SW480 (cell line): ENCODE measurements around the gene COL15A1.

ENCODE experiments used
- DNase-seq: peaks from one replicate; pipeline ENCODE4 v3.0.0-alpha.2; 2016; ENCODE audit warnings: low spot score

Gene COL15A1

GRCh38 chr9:99015448-99015847 lies 71.7 kb downstream of the COL15A1 start:
- no peak for DNase-seq

GRCh38 chr9:99015890-99016289 lies 72.2 kb downstream of the COL15A1 start:
- no peak for DNase-seq

DNA sequence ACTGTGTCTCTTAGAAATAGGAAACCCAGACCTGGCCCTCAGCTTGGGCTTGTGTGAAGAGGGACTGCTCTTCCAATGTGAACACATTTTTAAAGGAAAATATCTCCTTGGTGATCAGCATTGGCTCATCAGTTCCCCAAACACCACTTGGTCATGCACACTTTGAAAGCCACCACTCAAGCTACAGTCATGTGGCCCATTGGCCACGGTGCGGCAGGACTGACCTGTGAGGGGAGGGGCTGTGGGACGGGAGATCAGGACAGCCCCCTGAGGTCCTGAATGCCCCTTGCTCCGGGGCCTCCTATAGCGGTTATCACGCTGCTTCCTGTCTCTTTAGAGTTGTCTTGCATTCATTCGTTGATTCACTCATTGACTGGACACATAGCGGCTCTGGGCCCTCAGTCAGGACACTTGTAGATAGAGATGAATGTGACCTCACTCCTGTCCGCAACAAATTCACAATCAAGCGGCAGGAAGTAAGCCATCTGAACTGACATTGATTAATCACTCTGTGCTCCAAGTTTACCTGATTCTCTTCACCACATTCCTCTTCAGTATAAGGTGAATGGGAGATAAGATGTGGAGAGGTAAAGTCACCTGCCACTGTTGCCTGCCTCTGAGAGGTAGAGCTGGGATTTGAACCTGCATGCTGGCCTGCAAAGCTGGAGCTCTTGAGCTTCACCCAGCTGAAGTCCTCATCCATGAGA lies 73.1 kb downstream of the COL15A1 start:
- DNase-seq, result no peak

GRCh38 chr9:99018653-99019052 lies 74.9 kb downstream of the COL15A1 start:
- no peak for DNase-seq

- no peak for DNase-seq
Measured at GRCh38 chr9:99019510-99020331, 76.0 kb downstream of the COL15A1 start.

GRCh38 chr9:99020786-99021436 lies 77.2 kb downstream of the COL15A1 start:
- DNase-seq, result no peak

DNA sequence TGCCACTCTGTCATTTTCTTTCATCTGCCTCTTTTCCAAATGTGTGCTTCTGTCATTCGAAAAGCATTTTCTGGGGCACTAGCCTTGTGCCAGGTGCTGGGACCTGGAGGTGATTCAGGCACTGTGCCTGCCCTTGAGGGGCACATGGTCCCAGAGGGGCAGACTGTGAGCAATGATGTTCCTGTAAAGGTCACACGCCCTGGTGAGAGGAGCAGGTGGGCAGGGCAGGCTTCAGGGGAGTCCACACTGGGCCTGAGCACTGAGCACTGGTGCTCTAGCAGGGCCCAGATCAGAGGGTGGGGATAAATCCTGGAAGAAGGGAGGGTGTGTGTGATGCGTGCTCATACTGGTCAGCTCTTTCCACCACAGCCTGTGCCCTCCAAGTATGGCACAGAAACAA lies 77.8 kb downstream of the COL15A1 start:
- DNase-seq, result no peak

DNA sequence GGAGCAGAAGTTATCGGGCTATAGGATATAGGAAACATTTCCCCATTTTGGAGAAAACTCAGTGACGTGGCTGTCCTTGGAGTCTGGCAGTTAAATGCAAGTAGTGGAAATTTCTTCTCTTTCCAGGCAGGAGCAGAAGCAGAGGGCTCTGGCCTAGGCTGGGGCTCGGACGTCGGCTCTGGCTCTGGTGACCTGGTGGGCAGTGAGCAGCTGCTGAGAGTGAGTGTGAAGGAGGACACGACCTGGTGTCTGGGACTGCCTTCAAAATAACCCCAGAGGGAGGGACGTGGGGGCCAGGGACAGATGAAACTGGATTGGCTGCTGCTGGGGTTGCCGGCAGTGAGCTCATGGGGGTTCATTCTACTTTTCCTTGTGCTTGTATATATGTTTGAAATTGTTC lies 79.5 kb downstream of the COL15A1 start:
- no peak for DNase-seq

DNA sequence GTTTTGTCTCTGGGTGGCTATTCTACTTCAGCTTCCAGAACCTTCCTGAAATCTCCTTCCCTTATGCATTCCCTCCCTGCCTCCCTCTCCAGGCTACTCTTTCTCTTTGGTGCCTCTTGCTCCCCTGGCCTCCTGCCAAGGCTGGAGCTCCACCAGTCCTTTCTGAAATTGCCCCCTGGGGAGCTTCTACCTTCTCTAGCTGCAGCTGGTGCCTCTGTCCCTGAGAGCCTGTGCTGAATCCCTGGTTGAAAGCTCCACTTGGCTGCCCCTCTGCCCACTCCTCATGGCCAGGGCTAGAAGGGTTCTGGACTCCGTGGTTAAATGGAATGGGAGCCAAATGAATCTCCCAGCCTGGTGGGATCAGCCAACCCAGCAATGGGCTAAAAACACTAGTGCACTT lies 80.1 kb downstream of the COL15A1 start:
- no peak for DNase-seq

- no peak for DNase-seq
Measured at GRCh38 chr9:99024959-99025358, 81.3 kb downstream of the COL15A1 start.

GRCh38 chr9:99025616-99026270 lies 82.0 kb downstream of the COL15A1 start:
- DNase-seq, result no peak

DNA sequence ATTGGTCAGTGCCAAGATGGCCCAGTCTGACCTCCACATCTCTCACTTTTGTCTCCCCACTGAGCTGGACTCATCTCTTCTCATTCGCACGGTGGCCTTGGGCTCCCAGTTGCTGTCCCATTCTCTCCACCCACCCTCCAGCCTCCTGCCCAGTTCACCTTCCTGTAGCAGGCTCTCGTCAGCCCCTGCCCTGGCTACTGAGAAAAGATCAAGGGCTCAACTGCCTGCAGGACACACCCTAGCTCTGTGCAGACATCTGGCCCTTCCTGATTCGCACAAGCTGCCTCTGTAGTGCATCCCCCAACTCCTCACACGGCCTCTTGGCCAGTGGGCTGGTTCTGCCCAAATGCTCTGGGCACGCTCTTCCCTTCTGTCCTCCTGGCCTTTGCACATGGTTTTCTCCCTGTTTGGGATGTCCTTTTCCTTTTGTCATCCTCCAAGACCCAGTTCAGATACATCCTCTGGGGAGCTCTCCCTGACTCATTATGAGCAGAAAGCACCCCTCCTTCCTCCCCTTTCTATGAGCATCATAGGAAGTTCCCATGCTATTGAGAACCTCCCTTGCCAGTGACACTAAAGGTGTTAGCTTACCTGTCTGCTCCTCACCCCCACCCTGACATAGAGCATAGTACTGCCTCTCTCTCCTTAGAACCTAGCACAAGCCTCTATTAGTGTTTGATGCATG lies 82.7 kb downstream of the COL15A1 start:
- no peak for DNase-seq

GRCh38 chr9:99026956-99027298 lies 83.2 kb downstream of the COL15A1 start:
- no peak for DNase-seq

GRCh38 chr9:99027443-99027842 lies 83.7 kb downstream of the COL15A1 start:
- DNase-seq, result no peak

DNA sequence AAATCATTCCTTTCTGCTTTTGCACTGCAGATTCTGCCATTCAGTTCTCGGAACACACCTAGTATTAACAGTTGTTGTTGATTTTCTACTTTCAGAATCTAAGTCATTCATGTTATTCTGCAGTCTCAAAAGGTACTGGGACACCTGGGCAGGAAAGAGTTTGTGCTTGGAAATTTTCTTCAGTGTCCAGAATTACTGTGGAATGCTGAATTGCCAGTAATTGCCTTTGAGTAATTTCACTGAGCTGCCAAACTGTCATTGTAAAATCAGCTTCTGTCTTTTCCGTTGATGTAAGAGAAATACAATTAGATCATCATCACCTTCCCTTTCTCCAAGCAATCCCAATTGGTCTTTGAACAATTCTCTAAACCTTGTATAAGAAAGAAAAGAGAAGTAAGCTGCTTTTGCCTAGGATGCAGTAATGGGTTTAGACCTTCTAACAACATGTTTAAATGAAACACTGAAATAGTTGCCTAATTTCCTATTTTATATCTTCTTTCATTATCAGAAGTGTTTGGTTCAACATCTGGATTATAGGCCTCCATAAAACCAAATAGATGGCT lies 85.5 kb downstream of the COL15A1 start:
- no peak for DNase-seq

- DNase-seq, result no peak
Measured at GRCh38 chr9:99030092-99030511, 86.4 kb downstream of the COL15A1 start.

DNA sequence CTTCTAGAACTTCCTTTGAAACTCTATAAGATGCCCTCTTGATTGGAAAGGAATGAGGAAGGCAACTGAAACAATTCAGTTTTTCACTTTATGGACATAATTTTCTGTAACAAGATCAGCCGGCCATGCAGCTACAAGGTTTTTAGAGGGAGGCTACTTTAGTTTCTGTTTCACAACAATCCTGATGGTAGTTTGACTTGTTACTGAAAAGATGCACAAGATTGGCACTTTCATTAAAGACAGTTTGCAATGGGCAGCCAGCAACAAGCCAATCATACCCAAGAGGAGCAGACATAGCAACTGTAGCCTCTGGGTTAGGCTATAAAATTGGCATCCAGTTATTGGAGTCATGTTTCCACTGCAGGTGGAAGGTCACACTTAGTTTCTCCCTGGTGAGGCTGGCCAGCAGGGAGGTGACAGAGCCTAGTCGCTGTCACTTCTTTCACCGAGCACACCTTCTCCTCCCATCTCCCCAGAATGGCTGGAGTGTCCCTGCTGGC lies 87.0 kb downstream of the COL15A1 start:
- no peak for DNase-seq

GRCh38 chr9:99031319-99031718 lies 87.6 kb downstream of the COL15A1 start:
- no peak for DNase-seq

DNA sequence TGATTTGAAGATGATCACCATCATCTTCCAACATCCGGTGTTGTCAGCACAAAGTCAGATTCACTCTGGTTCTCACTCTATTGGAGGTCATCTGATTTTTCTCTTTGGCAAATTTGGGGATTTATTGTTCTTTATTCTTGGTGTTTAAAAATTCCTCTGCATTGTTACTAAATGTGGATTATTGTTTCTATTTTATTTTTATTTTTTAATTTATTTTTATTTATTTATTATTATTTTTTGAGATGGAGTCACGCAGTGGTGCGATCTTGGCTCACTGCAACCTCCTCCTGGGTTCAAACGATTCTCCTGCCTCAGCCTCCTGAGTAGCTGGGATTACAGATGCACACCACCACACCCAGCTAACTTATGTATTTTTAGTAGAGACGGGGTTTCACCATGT lies 88.3 kb downstream of the COL15A1 start:
- no peak for DNase-seq

- DNase-seq, result no peak
Measured at GRCh38 chr9:99034149-99034548, 90.4 kb downstream of the COL15A1 start.

GRCh38 chr9:99035313-99035712 lies 91.6 kb downstream of the COL15A1 start:
- no peak for DNase-seq
